Measurements from ENCODE around the gene LRRC43.
"Not testable (repeated sequence)": the region's sequence is repeated elsewhere in the genome, so short reads cannot be mapped to it uniquely, and the experiment has no call there.

LRRC43 gene

DNA sequence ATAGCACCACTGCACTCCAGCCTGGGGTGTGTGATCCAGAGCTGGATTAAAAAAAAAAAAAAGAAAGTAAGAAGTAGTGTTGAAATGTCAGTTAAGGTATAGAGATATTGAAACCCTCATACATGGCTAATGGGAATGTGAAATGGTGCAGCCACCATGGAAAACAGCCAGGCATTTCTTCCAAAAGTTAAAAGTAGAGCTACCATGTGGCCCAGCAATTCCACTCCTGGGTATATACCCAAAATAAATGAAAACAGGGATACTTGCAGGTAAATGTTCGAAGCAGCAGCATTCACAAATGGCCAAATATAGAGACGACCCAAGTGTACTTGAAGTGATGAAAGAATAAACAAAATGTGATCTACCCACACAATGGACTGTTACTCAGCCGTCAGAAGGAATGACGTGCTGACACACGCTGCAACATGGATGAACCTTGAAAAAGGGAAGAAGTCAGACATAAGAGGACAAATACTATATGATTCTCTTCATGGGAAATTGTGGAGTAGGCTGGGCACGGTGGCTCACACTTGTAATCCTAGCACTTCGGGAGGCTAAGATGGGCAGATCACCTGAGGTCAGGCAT is 24.1 kb upstream of the LRRC43 start:
- no peak for DNase-seq

DNA sequence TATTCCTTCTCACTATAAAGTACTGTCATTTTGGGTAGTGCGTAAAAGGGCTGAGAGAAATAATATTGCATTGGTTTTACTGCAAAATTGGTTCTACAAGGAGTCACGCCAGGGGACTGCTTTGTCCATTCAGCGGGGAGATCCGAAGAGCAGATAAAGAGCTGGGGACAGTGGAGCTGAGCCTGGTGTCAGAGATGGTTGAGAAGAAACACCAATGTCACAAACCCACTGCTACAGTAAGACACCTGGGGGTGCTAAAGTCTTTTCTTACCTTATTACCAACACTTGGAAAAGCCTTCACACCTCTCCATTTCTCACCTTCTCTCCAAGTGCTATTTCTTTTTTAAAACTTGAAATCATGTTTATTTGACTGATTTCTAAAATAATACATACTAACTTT is 23.0 kb upstream of the LRRC43 start:
- no peak for DNase-seq

DNA sequence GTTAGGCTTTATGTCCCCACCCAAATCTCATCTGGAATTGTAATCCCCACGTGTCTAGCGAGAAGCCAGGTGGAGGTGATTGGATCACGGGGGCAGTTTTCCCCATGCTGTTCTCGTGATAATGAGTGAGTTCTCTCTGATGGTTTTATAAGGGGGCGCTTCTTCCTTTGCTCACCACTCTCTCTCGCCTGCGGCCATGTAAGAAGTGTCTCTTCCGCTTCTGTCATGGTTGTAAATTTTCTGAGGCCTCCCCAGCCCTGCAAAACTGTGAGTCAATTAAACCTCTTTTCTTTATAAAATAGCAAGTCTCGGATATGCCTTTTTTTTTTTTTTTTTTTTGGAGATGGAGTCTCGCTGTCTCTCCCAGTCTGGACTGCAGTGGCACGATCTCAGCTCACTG is 22.2 kb upstream of the LRRC43 start:
- no peak for DNase-seq

DNA sequence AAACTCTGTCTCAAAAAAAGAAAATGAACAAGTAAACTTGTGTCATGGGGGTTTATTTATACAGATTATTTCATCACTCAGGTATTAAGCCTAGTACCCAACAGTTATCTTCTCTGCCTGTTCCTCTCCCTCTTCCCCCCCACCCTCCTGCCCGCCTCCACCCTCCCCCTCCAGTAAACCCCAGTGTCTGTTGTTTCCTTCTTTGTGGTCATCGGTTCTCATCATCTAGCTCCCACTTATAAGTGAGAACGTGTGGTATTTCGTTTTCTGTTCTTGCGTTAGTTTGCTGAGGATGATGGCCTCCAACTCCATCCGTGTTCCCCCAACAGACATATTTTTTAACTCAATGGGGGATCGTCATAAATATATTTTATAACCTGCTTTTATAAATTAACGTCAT is 21.2 kb upstream of the LRRC43 start:
- DNase-seq, result no peak

DNA sequence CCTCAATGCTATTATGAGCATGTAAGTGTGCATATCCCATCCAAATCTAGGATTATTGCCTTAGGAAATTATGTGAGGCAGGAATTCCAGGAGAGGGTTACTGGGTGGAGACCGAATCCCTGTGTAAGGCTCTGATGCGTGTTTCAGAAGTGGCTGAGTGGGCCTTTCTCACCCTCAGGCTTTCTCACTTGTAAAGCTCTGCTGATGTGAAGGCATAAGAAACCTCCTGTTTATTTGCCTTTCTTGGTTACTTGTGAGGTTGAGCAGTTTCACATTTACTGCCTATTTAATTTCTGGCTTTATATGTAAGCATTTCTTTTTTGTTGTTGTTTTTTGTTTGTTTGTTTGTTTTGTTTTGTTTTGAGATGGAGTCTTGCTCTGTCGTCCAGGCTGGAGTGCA is 19.9 kb upstream of the LRRC43 start:
- DNase-seq, result no peak

DNA sequence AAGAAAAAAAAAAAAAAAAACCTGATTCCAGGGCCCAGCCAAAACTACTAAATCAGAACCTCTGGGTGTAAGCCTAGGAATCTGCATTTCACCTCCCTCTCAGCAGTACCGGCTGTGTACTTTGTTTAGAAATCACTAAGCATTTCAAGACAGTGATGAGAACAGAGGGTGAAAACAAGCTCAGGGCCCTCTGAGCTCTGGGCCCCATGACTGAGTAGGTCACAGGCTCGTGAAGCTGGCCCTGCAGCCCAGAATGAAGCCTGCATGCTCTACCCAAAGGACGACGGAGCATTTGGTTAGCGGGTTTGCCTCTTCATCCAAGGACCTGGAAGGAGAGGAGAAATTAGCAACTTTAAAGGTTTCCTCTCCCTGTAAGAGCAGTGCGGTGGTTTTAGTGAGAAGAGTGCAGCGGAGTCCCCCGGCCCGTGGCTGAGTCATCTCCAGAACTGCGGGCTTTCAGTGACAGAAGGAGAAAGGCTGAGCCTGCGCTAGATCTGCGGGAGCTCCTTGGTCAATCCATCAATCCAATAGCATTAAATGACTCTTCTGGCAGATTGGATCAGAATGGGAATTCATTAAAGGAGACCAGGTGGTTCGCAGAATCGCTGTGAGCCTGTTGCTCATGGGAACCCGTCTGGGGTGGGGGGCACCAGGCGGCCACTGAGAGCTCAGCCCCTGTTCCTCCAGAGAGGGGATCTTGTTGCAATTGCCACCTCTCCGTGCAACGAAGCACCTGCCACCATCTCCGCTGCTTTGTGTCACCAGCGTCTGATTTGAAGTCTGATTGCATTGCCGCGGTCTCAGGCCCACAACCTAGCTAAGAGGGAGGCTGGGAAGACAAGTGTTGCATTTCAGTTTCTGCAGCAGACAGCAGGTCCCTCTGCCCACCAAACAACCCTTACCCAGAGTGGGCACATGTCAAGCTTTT is 16.2 kb upstream of the LRRC43 start:
- DNase-seq, result no peak

DNA sequence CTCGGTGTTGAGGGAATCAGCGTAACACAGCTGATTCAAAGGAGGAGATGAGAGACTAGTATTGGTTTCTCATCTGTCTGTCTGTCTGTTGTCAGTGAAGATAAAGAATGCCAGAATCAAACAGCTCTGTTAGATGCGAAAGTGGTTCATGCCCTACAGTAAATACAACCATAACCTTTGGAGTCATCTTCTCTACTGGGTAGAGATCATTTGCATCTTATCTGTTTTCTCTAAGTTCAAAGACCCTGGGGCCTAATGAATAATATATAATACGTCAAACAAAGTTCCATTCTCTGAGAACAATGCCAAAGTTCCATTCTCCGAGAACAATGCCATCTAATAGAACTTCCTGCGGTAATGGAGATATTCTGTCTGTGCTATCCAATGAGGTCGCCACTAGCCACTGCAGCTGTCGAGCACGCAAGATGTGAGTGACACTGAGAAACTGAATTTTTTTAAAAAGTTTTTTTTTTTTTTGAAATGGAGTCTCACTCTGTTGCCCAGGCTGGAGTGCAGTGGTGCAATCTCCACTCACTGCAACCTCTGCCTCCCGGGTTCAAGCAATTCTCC is 15.5 kb upstream of the LRRC43 start:
- no peak for DNase-seq

DNA sequence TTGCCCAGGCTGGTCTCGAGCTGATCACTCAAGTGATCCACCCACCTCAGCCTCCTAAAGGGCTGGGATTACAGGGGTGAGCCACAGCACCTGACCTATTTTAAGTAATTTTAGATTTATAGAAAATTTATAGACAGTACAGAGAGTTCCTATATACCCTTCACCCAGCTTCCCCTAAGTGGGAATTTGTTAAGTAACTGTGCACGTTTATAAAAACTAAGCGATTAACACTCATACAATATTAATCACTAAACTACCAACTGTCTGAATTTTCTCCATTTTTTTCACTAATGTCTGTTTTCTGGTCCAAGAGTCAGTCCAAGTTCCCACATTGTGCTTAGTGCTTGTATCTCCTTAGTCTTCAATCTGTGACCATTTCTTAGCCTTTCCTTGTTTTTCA is 14.4 kb upstream of the LRRC43 start:
- no peak for DNase-seq

DNA sequence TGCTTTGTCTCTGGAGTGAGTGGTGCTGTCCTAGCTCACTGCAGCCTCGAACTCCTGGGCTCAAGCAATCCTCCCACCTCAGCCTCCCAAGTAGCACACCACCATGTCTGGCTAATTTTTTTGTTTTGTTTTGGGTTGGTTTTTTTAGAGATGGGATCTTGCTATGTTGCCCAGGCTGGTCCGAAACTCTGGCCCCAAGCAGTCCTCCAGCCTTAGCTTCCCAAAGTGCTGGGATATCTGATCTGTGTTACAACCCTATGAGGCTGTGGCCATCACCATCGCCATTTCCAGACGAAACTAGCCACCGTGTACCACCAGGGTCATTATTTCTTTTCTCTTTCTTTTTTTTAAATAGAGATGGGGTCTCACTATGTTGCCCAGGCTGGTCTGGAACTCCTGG is 11.5 kb upstream of the LRRC43 start:
- no peak for DNase-seq

DNA sequence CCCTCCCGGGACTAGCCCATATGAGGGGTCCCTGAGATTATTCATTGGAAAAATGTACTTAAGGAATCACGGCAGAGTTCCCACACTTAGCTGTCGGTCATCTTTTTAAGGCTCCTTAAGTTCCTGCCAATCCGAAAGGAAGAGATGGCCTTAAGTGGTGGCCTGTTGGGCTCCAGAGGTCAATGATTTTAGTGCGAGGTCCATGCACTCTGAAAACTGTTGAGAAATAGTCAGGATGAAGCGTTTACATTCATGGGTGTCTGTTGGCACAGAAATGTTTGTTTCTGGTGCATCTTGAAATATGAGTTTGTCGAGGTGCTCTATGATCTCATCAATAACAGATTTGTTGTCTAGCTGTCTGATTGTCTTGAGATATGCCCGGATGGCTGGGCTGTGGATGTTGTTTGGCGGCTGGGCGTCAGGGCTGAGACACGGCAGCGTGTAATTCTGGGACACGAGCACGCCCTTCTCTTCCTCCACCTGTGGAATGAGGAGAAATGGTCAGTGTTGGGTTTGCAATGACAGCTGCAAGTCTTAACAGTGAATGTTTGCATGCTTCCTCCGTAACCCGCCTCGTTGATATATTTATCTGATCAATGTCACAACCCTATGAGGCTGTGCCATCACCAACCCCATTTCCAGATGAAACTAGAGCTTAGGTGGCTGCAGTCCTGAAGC is 10.5 kb upstream of the LRRC43 start:
- no peak for DNase-seq

DNA sequence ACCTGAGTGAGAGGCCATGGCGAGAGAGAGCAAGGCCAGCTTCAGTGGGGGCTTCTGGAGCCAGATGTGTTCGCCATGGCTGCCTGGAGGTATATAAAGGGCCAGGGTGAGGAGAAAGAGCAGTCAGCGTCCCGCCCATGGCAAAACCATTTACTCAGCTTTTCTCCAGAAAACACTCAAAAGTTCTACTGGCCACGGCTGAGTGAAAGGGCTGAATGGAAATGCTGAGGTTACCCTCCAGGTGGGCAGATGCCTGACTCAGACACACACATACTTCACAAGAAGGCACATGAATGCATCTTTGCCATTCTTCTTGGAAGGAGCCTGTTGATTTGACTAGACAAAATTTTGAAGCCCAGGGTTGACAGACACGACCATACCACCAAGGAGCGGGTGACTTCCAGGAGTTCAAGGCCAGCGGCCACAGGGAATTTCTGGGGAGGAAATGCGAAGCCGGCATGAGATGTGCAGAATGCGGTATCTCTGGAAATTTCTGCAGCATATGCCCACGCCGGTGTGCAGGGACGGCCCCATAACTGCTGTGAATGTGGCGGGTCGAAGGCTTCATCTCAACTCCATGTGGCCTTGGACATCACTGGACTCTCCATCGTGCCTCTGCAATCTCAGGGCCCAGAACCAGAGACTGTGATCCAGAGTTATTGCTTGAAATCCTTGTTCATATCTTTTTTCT is 8.6 kb upstream of the LRRC43 start, which contains the start of gene IL31:
TSS of gene IL31 (minus strand) at position 67 of the 691 bp plus-strand sequence. CDS start at position 18, 49 bp downstream.
- no peak for DNase-seq

DNA sequence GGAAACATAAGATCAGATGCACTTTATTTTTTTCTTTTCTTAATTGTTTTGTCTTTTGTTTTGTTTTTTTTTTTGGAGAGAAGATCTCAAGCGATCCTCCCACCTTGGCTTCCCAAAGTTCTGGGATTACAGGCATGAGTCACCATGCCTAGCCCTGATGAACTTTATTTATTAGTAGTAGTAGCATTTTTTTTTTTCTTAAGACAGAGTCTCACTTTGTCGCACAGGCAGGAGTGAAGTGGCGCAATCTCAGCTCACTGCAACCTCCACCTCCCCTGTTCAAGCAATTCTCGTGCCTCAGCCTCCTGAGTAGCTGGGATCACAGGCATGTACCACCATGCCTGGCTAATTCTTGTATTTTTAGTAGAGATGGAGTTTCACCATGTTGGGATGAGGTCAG is 6.5 kb upstream of the LRRC43 start:
- not testable (repeated sequence) for DNase-seq

DNA sequence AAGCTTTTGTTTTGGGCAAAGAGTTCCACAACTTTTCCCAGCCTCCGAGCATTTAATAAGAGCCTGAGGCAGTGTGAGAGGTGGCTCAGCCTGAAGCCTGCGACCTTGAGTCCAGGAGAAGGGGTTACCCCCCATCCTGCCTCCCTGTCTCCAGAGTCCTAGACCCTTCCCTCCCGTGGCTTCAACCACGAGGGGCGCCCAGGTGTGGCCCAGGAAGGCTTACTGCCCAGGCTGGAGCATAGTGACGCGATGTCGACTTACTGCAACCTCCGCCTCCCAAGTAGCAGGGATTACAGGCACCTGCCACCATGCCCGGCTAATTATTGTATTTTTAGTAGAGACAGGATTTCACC is 641 bp downstream of the LRRC43 start:
- DNase-seq, result no peak

DNA sequence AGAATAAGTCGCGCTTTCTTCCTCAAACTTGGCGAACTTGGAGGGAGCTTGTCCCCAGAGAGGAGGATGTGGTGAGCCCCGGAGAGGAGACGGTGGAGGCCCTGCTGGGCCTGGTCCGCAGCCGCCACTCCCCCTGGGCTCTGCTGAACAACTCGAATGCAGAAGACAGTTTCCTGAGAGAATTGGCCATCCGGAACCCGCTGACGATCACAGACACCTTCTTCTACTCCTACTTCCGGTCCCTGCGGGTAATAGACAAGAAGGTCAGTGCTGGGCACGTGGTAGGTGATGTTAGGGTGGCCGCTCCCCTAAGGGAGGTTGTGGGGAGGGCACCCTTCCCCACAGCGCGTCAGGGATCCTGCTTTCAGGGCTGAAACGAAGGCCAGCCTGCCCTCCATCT is 1.6 kb downstream of the LRRC43 start:
- DNase-seq, result no peak

DNA sequence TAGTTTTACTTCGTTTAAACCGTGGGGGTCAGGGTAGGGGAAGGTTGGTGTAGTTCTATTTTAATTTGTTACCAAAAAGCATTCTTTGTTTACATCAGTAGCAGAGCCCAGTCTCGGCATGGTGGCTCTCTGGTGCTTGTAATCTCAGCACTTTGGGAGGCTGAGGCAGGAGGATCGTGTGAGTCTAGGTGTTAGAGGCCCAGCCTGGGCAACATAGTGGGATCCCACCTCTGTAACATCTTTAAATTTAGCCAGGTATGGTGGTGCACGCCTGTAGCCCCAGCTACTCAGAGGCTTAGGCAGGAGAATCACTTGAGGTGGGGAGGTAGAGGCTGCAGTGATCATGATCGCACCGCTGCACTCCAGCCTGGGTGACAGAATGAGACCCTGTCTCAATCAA is 2.2 kb downstream of the LRRC43 start:
- no peak for DNase-seq

DNA sequence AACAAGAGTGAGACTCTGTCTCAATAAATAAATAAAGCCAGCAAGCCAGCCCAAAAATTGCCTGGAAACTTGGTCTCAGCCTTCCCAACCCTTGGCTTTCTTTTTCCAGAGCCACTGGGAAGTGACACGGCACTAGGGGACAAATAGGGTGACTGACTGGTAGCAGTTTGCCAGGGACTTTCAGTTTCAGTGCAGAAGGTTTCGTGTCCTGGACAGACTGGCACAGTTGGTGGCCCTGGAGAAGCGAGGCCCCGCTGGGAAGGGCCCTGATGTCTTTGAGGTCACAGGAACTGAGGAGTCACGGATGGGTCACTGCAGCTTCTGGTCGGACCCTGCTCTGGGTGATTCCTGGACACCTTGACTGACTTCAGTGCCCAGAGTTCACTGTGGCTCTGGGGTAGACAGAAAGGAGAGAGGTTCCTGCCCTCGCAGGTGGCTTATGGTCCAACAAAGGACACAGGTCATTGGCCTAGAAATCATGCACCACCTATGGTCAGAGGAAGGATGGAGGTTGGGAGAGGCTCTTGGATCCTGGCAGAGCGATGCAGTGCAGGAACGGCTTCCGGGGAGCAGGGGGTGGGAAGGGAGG is 2.7 kb downstream of the LRRC43 start:
- DNase-seq, result no peak

DNA sequence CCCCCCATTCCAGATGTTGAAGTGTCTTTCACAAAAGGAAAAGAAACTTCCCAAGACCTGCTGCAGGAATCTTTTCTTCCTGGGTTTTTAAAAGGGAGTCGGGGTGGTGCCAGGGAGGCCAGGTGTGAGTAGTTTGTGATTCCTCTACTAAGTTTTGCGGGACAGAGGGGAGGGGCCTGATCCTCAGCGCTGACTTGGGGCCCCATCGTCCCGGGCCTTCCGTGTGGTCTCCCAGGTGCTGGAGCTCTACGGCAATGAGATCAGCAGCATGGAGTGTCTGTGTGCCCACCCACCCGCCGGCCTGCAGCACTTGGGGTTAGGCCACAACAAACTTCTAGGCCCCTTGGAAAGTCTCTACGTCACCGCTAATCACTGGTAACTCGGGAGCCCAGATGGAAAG is 4.5 kb downstream of the LRRC43 start:
- DNase-seq, result no peak

DNA sequence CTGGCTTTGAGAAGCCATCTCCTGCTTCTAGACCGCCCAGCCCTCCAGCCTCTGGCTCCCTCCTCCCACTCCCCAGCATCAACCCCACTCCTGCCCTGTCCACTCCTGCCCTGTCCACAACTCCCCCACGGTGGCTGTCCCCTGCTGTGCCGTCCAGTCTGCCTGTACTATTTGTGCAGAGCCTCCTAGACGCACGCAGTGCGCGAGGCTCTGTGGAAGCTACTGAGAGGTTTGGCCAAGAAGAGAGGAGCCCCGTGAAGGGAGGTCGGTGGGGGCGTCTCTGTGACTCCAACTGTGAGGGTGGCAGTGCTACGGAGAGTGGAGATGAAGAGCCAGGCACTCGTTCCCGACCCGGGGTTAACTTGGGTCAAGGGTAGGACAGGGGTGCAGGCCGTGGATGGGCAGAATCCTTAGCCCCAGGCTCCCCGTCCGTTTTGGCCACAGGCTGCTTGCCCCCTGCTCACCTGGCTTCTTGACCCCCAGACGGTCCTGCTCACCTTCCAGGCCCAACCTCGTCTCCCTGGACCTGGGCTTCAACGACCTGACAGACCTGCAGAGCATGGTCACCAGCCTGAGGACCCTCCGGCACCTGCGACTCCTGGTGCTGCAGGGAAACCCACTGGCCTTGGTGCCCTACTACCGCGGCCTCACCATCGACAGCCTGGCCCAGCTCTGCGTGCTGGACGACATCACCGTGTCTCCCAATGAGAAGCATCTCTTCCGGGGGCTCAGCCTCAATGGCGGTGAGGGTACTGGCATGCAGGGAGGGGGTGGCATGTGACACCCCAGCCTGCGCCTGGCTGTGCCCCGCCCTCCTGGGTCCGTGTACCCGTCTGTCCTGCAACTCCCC is 6.9 kb downstream of the LRRC43 start:
- DNase-seq, result no peak

DNA sequence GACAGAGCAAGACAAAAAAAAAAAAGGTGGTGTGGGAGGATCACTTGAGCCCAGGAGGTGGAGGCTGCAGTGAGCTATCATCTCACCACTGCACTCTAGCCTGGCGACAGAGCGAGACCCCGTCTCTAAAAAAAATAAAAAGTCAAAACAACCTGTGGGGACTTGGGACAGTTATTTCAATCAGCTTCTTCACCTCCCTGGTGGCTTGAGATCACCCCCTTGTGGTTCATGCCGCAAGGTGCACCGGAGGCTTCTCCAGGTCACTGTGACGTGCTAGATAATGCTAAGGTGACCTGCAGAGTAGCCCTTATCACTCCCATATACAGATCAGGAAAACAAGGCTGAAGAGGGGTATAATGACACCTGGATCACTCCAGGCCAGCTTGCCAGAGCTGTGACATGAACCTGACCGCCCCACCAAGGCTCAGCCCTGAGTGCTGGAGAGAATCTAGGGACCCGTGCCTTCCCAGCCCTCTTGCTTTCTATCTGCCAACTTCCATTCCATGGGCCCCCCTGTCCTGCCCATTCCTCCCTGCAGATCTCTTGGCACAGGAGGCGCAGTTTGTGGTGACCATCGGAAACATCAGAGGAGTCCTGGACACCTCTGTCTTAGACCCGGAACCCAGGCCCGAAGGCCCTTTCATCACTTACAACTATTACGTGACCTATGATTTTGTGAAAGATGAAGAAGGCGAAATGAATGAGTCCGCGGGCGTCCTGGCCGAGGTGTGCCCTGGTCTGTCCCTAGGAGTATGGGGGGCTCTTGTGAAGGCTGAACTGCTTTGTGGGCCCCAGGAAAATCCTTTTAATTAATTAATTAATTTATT is 8.1 kb downstream of the LRRC43 start:
- peak; percentile 40 for DNase-seq

DNA sequence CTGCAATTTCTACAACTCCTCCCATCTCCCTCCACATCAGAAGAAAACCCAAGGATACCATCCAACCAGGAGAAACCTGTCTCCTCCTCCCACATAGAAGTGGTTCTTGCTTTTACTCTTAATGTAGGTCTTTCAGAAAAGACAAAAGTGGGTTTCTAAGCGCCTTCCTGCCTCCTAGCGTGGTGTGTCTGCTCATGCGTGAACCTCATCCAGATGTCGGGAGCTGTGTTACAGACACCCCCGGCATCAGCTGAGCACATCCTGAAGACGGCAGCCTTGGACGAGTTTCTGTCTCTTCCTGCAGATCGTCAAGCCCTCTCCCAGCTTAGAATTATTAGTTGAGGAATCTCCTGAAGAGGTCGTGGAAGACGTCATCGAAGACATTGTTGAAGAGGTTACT is 9.5 kb downstream of the LRRC43 start:
- DNase-seq, result no peak

DNA sequence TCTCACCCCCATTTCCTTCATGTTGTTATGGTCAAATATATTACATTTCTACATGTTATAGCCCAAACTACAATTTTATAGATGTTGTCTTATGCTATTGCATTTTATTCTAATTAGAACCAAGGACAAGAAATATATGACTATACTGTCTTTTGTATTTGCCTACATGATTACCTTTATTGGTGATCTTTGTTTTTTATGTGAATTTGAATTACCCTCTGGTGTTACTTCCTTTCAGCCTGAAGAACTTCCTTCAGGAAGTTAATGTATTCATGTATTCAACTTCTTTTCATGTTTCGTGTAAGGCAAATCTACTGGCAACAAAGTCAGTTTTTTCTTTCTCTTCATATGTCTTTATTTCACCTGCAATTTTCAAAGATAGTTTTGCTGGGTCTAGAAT is 11.9 kb downstream of the LRRC43 start:
- no peak for DNase-seq

Measured in NCI-H345 (cell line).